ENCODE measurements around the gene ADAM10.

DNA sequence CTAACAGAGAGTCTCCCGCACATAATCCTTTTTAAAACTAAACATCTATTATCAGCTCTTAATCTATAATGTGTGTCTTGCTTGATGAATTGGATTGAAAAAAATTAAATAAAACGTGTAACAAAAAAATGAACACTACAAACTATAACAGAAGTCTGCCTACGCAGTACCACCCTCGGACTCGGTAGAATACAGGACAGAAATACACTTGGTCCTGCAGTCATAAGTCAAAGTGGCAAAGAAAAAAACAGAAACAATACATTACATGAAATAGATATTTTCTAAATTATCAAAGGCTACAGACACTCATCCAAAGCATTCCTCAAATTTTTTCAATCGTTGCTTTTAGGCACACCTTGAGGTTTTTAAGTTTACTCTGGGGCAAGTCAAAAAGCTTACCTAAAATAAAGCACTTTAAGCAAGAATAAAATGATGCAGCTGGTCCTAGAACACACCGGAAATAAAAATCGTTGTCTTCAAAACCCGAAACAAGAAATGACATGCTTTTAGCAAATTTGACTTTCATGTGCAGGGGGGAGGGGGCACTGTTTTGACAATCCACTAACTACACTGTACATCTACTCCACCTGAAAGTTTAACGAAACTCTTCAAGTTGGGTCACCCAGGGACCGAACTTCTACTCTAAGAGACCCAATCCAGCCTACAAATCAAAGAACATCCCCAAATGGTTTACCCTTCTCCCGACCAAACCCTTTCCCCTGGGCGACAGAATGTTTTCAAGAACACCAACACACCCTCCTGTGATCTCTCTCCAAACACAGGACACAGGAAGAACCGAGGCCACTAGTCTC is 1.3 kb downstream of the ADAM10 start:
- TF ChIP-seq, protein P1, sequence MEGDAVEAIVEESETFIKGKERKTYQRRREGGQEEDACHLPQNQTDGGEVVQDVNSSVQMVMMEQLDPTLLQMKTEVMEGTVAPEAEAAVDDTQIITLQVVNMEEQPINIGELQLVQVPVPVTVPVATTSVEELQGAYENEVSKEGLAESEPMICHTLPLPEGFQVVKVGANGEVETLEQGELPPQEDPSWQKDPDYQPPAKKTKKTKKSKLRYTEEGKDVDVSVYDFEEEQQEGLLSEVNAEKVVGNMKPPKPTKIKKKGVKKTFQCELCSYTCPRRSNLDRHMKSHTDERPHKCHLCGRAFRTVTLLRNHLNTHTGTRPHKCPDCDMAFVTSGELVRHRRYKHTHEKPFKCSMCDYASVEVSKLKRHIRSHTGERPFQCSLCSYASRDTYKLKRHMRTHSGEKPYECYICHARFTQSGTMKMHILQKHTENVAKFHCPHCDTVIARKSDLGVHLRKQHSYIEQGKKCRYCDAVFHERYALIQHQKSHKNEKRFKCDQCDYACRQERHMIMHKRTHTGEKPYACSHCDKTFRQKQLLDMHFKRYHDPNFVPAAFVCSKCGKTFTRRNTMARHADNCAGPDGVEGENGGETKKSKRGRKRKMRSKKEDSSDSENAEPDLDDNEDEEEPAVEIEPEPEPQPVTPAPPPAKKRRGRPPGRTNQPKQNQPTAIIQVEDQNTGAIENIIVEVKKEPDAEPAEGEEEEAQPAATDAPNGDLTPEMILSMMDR (IDR thresholded peaks at IDR 0.05) = no peak
- TF ChIP-seq ZFX (IDR thresholded peaks at IDR 0.05; ENCODE audit: borderline replicate concordance) = no peak
